ENCODE results near the gene PIH1D1. TPM values are rescaled to one million over a fixed set of nuclear protein-coding genes. Genes with fewer than 3 reads are reported as not detected.

The PIH1D1 gene
- total and polyA plus RNA-seq, 2 of the 13 experiments (the other 11 are each of a cell fraction or from before 2014, with no cell fraction given) = 110 to 137 TPM

DNA sequence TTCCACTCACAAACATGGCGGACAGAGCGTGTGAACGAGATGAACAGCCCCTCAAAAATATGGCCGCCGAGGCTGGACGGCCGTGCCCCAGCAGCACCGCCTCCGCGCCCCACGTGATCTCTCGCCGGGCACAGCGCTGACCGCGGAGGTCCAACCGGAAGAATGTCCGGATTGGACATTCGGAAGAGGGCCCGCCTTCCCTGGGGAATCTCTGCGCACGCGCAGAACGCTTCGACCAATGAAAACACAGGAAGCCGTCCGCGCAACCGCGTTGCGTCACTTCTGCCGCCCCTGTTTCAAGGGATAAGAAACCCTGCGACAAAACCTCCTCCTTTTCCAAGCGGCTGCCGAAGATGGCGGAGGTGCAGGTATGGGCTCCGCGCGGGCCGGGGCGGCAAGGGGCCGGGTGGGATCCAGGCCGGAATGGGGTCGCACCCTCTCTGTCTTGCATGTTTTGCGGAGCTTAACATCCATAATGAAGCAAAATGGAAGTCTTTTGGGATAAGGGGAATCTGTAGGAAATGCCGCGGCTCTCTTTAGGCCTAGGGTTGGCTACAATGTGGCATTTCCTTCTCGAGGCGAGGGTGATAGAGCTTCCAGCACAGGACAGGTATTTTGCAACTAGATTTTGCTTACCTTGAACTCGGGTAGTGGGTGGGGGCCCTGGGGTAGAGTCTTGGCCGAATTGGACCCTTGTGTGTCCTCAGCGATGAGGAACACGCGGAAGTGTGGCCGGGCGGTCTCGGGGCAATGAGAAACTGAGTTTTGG lies 35.8 kb upstream of the PIH1D1 start, which contains the start of gene RPL13A (continued):
- TF ChIP-seq, protein P1, sequence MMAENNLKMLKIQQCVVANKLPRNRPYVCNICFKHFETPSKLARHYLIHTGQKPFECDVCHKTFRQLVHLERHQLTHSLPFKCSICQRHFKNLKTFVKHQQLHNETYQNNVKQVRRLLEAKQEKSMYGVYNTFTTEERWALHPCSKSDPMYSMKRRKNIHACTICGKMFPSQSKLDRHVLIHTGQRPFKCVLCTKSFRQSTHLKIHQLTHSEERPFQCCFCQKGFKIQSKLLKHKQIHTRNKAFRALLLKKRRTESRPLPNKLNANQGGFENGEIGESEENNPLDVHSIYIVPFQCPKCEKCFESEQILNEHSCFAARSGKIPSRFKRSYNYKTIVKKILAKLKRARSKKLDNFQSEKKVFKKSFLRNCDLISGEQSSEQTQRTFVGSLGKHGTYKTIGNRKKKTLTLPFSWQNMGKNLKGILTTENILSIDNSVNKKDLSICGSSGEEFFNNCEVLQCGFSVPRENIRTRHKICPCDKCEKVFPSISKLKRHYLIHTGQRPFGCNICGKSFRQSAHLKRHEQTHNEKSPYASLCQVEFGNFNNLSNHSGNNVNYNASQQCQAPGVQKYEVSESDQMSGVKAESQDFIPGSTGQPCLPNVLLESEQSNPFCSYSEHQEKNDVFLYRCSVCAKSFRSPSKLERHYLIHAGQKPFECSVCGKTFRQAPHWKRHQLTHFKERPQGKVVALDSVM (CRISPR knock-in tag; IDR thresholded peaks at IDR 0.05) = peak; percentile 84
- TF ChIP-seq ZNF451 (CRISPR knock-in tag; IDR thresholded peaks at IDR 0.05) = peak; percentile 62; the same call in 1 of the 2 replicates
- TF ChIP-seq, protein P2, sequence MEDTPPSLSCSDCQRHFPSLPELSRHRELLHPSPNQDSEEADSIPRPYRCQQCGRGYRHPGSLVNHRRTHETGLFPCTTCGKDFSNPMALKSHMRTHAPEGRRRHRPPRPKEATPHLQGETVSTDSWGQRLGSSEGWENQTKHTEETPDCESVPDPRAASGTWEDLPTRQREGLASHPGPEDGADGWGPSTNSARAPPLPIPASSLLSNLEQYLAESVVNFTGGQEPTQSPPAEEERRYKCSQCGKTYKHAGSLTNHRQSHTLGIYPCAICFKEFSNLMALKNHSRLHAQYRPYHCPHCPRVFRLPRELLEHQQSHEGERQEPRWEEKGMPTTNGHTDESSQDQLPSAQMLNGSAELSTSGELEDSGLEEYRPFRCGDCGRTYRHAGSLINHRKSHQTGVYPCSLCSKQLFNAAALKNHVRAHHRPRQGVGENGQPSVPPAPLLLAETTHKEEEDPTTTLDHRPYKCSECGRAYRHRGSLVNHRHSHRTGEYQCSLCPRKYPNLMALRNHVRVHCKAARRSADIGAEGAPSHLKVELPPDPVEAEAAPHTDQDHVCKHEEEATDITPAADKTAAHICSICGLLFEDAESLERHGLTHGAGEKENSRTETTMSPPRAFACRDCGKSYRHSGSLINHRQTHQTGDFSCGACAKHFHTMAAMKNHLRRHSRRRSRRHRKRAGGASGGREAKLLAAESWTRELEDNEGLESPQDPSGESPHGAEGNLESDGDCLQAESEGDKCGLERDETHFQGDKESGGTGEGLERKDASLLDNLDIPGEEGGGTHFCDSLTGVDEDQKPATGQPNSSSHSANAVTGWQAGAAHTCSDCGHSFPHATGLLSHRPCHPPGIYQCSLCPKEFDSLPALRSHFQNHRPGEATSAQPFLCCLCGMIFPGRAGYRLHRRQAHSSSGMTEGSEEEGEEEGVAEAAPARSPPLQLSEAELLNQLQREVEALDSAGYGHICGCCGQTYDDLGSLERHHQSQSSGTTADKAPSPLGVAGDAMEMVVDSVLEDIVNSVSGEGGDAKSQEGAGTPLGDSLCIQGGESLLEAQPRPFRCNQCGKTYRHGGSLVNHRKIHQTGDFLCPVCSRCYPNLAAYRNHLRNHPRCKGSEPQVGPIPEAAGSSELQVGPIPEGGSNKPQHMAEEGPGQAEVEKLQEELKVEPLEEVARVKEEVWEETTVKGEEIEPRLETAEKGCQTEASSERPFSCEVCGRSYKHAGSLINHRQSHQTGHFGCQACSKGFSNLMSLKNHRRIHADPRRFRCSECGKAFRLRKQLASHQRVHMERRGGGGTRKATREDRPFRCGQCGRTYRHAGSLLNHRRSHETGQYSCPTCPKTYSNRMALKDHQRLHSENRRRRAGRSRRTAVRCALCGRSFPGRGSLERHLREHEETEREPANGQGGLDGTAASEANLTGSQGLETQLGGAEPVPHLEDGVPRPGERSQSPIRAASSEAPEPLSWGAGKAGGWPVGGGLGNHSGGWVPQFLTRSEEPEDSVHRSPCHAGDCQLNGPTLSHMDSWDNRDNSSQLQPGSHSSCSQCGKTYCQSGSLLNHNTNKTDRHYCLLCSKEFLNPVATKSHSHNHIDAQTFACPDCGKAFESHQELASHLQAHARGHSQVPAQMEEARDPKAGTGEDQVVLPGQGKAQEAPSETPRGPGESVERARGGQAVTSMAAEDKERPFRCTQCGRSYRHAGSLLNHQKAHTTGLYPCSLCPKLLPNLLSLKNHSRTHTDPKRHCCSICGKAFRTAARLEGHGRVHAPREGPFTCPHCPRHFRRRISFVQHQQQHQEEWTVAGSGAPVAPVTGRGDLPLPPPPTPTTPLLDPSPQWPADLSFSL (CRISPR knock-in tag; IDR thresholded peaks at IDR 0.05) = no peak
- peak; percentile 79 for TF ChIP-seq ZBTB21 (CRISPR knock-in tag; IDR thresholded peaks at IDR 0.05)
- TF ChIP-seq ZFP90 (CRISPR knock-in tag; IDR thresholded peaks at IDR 0.05; ENCODE audit: borderline replicate concordance) = peak; percentile 71; the same call in 1 of the 2 replicates
- TF ChIP-seq PRMT3 (CRISPR knock-in tag; IDR thresholded peaks at IDR 0.05; ENCODE audit: borderline replicate concordance, low read depth) = no peak
- TF ChIP-seq EEA1 (CRISPR knock-in tag; IDR thresholded peaks at IDR 0.05; ENCODE audit: borderline replicate concordance) = no peak
- TF ChIP-seq ZNF777 (CRISPR knock-in tag; IDR thresholded peaks at IDR 0.05) = 0 out of 2 replicates have a peak, but pooled peaks have one; percentile 34
- no peak for TF ChIP-seq ZNF577 (CRISPR knock-in tag; IDR thresholded peaks at IDR 0.05; ENCODE audit: borderline replicate concordance, low read depth)
- TF ChIP-seq ZNF138 (CRISPR knock-in tag; IDR thresholded peaks at IDR 0.05; ENCODE audit: low read depth) = no peak
- TF ChIP-seq MTF1 (CRISPR knock-in tag; IDR thresholded peaks at IDR 0.05) = no peak
- TF ChIP-seq, protein P3, sequence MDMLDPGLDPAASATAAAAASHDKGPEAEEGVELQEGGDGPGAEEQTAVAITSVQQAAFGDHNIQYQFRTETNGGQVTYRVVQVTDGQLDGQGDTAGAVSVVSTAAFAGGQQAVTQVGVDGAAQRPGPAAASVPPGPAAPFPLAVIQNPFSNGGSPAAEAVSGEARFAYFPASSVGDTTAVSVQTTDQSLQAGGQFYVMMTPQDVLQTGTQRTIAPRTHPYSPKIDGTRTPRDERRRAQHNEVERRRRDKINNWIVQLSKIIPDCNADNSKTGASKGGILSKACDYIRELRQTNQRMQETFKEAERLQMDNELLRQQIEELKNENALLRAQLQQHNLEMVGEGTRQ (IDR thresholded peaks at IDR 0.05; ENCODE audit: low read depth, low read length) = peak; percentile 95
- TF ChIP-seq, protein P3 (CRISPR knock-in tag; IDR thresholded peaks at IDR 0.05; ENCODE audit: borderline replicate concordance) = peak; percentile 98; the same call in 1 of the 2 replicates
- peak; percentile 65 for TF ChIP-seq MED8 (CRISPR knock-in tag; IDR thresholded peaks at IDR 0.05; ENCODE audit: insufficient replicate concordance)
- peak; percentile 92 for TF ChIP-seq KAT8 (CRISPR knock-in tag; IDR thresholded peaks at IDR 0.05)
